Measurements from ENCODE around the gene TENT5C.

DNA sequence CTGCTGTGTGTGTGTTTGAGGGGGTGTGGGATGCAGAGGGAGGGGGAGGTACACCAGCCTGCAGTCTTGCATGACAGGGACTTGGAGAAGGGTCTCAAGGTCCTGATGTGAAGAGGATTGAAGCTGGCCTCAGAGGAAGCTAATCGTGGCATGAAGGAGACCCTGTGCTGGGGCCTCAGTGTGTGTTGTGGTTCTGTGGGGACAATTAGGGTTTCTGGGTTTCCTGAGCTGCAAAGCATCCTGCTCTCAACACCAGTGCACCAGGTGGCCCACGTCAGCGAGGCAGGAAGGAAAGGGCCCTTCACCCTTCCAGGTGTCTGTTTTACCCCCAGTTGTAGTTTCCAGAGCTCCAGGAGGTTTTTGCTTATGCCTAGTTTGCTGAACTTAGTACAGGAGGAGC lies 52.8 kb downstream of the TENT5C start:
- TF ChIP-seq, protein P1, sequence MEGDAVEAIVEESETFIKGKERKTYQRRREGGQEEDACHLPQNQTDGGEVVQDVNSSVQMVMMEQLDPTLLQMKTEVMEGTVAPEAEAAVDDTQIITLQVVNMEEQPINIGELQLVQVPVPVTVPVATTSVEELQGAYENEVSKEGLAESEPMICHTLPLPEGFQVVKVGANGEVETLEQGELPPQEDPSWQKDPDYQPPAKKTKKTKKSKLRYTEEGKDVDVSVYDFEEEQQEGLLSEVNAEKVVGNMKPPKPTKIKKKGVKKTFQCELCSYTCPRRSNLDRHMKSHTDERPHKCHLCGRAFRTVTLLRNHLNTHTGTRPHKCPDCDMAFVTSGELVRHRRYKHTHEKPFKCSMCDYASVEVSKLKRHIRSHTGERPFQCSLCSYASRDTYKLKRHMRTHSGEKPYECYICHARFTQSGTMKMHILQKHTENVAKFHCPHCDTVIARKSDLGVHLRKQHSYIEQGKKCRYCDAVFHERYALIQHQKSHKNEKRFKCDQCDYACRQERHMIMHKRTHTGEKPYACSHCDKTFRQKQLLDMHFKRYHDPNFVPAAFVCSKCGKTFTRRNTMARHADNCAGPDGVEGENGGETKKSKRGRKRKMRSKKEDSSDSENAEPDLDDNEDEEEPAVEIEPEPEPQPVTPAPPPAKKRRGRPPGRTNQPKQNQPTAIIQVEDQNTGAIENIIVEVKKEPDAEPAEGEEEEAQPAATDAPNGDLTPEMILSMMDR (conservative IDR thresholded peaks at IDR 0.05) = no peak
- TF ChIP-seq ZFX (IDR thresholded peaks at IDR 0.05) = no peak

All from C4-2B (cell line).